Sigmoid colon (tissue), 7 donors: ENCODE data around the gene GPR85. TPM values are rescaled to one million over a fixed set of nuclear protein-coding genes. Genes with fewer than 3 reads are reported as not detected.
"Not testable (repeated sequence)": the region's sequence is repeated elsewhere in the genome, so short reads cannot be mapped to it uniquely, and the experiment has no call there.

Source experiments
- DNase-seq: peaks from one replicate; pipeline ENCODE4 v3.0.0-alpha.2; 2019
- H3K27ac ChIP-seq, 4 donors: fragments of 200-600 bp; sonication (generic); one replicate each; pipeline ENCODE4 v1.5.1; 2016 to 2019; ENCODE audit warnings: mild to moderate bottlenecking in 1 of 4
- H3K27me3 ChIP-seq, 3 donors: fragments of 200-600 bp; sonication (generic); one replicate each; pipeline ENCODE4 v1.5.1; 2019; ENCODE audit warnings: mild to moderate bottlenecking in 1 of 3
- H3K36me3 ChIP-seq, 4 donors: fragments of 200-600 bp; sonication (generic); one replicate each; pipeline ENCODE4 v1.5.1; 2016 to 2019
- H3K4me1 ChIP-seq, 4 donors: fragments of 200-600 bp; sonication (generic); one replicate each; pipeline ENCODE4 v1.5.1; 2017 to 2019
- H3K4me3 ChIP-seq, 4 donors: fragments of 200-600 bp; sonication (generic); one replicate each; pipeline ENCODE4 v1.5.1; 2017 to 2019; ENCODE audit warnings: mild to moderate bottlenecking in 2 of 4, moderate library complexity in 1 of 4
- H3K9me3 ChIP-seq, 4 donors: fragments of 200-600 bp in 3 of 4; sonication (generic) in 3 of 4; one replicate each; pipeline versions ENCODE4 v1.5.1 to v1.6.1; 2013 to 2019
- EP300 ChIP-seq, 4 donors: sonication (generic); formaldehyde crosslinking; IDR thresholded peaks; one replicate each; pipeline ENCODE4 v1.6.1; 2017; ENCODE audit warnings: antibody characterized with exemption in 4 of 4
- POLR2A ChIP-seq, 2 donors: fragments of 450-650 bp; IDR thresholded peaks; one replicate each; pipeline ENCODE4 v1.6.1; 2016; ENCODE audit warnings: antibody characterized with exemption in 2 of 2, mild to moderate bottlenecking in 2 of 2, moderate library complexity in 2 of 2
- POLR2AphosphoS5 ChIP-seq, 4 donors: sonication (generic); formaldehyde crosslinking; IDR thresholded peaks; one replicate each; pipeline ENCODE4 v1.6.1; 2017; ENCODE audit warnings: antibody characterized with exemption in 4 of 4
- WGBS, 2 donors: extraction: QIAGEN DNeasy Blood & Tissue Kit; methylation state at CpG; one replicate each; pipeline ENCODE4 v1.1.7; 2013; 5-methylcytosine and 5-hydroxymethylcytosine counted together
- intact Hi-C: fragments of 100-400 bp; cut with DNase I; formaldehyde crosslinking; loops from one replicate; pipeline ENCODE4 v1.15.1; 2023
- polyA plus RNA-seq, 3 donors: library from polyadenylated mRNA; stranded (reverse); fragments of 200-250 nt; gene quantifications; one replicate each; pipeline ENCODE4 v1.2.3, GENCODE V29; 2013
- total RNA-seq, 4 donors: library from RNA; depleted of rRNA; stranded (reverse); fragments of >200 nt; gene quantifications; one replicate each; pipeline ENCODE4 v1.1.0, GENCODE V29; 2016
- TF ChIP-seq, protein P1 (sequence below), 4 experiments: fragments of 450-650 bp in 3 of 4; fragments of 200-600 bp in 1 of 4; IDR thresholded peaks; one replicate each; pipeline ENCODE4 v1.5.1; 2016 to 2019; ENCODE audit warnings: antibody characterized with exemption in 4 of 4, mild to moderate bottlenecking in 3 of 4, moderate library complexity in 2 of 4
- donor health status: healthy with polysubstance abuse.
- donor health status: Bipolar disorder and iron deficiency.
- donor health status: healthy.

Gene GPR85
- total and polyA plus RNA-seq, 7 donors = 0.16 to 6.1 (median 0.44) TPM; not detected in 1

DNA sequence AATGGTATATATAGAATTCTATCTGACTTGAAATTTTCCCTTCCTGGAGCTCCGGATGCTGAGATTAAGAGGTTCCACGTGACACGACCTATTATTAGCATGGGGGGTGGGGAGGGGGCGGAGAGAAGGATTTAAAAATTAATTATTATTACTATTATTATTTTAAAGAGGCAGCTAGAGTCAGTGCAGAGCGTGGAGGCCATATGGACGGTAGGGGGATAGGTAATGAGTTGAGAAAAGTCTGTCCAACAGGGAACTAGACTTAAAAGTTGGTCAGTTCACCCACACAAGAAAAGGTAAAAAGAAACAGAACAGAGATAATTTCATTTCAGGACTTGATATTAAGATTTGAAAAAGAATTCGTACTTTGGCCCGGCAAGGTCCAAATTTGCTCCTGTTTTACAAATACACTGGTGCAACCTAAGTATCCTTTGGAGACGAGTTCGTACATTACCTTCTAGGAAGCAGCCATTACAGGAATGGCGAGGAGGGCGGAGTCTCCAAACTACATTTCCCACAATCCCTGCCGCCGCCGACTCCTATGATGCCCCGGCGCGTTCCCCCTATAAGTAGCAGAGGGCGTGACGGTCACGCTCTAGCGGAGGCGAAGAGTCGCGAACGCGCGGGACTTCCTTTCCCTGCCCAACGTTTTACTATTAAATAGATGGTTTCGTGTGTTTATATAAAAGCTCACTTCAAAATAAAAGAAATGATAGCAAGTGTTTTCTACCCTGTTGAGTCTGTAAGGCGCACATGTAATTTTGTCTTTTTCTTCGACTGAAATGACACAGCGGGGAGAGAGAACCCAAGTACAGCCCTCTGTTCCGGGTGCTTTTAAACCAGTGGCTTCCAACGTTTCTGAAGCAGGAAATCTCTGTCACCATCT lies 31.7 kb upstream of the GPR85 start, which contains the start of gene SMIM30:
SMIM30 (minus strand) TSS at position 481 of the 886 bp plus-strand sequence. CDS start 976 bp downstream, outside the sequence.
- Histone ChIP-seq H3K4me1 (peaks cover 0 to 11% (median 4%) of the 10 kb centered on the region in 4 donors), H3K27ac (peak within 1 kb of the TSS; percentile 62 to 77 (median 68)), H3K36me3 (peaks cover 0 to 8% (median 0%) of the 10 kb centered on the region in 4 donors), H3K4me3 (peak within 1 kb of the TSS; percentile 45 to 62 (median 54)), H3K27me3 (no peaks in the 10 kb centered on the region), H3K9me3 (no peaks in the 10 kb centered on the region)
- peak; percentile 96 for DNase-seq
- WGBS, 2 donors = 0% methylated on average over 35 of the region's 35 CpGs
- intact Hi-C loops = loop anchor here (2.0 to 10.0 kb wide), 2 partner anchors 178 to 324 kb away; partner anchors contain the start of gene TMEM168
- peak; percentile 97 to 99 (median 97) for TF ChIP-seq POLR2AphosphoS5 (IDR thresholded peaks at IDR 0.05)
- TF ChIP-seq, protein P1, sequence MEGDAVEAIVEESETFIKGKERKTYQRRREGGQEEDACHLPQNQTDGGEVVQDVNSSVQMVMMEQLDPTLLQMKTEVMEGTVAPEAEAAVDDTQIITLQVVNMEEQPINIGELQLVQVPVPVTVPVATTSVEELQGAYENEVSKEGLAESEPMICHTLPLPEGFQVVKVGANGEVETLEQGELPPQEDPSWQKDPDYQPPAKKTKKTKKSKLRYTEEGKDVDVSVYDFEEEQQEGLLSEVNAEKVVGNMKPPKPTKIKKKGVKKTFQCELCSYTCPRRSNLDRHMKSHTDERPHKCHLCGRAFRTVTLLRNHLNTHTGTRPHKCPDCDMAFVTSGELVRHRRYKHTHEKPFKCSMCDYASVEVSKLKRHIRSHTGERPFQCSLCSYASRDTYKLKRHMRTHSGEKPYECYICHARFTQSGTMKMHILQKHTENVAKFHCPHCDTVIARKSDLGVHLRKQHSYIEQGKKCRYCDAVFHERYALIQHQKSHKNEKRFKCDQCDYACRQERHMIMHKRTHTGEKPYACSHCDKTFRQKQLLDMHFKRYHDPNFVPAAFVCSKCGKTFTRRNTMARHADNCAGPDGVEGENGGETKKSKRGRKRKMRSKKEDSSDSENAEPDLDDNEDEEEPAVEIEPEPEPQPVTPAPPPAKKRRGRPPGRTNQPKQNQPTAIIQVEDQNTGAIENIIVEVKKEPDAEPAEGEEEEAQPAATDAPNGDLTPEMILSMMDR (IDR thresholded peaks at IDR 0.05) = no peak
- peak; percentile 86 to 87 for TF ChIP-seq POLR2A (IDR thresholded peaks at IDR 0.05)

DNA sequence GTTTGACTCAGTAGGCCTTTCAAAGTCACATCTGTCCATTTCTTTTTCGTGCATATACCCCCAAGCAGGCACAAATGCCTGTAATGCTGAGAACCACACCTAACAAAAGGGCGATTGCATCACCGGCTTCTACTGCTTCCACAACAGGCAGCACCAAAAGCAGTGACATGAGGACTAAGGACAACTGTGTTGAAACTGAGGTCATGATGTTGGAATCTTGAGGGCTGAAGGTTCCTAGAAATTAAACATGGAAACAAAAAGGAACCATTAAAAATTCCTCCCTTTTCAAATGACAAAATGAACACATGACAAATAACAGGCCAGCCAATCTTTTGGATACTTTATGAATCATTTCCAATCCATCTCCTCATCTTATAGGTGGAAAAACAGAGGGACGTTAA lies 30.7 kb upstream of the GPR85 start:
- not testable (repeated sequence) for H3K27me3 ChIP-seq, H3K36me3 ChIP-seq, H3K9me3 ChIP-seq, DNase-seq
- intact Hi-C loops = loop anchor here (10.0 kb wide), 1 partner anchor 323 kb away; the partner anchor contains the start of gene TMEM168
- Histone ChIP-seq H3K4me3 (peak overlapping the region in 2 of 4 donors; percentile 58 to 62), H3K4me1 (peaks cover 0 to 11% (median 4%) of the 10 kb centered on the region in 4 donors), H3K27ac (peak overlapping the region in 2 of 4 donors; percentile 66 to 77)
- 83 to 87% methylated on average over 4 of the region's 4 CpGs for WGBS, 2 donors

DNA sequence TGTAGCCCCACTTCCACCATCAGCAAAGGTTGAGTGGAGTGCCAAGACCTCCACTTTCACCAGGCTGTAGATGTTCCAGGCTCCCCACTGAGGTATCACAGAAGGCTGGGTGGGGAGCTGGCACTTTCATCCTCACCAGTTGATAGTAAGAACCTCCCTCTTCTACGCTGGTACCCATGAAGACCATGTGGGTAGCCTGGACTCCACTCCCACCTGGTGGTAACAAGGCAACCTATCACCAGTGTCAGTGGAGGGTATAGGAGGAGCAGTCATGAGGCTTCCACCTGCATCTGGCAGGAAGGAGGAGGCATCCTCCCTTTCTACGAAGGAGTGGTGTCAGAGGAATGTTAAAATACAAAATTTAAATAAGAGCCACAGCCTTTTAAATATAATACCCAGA lies 27.3 kb upstream of the GPR85 start:
- H3K4me3 ChIP-seq = no peak overlapping the region
- intact Hi-C loops = loop anchor here (10.0 kb wide), 1 partner anchor 319 kb away; the partner anchor contains the start of gene TMEM168
- H3K36me3 ChIP-seq = peaks cover 0 to 8% (median 0%) of the 10 kb centered on the region in 4 donors
- no peak overlapping the region for H3K27ac ChIP-seq
- no peaks in the 10 kb centered on the region for H3K27me3 ChIP-seq
- peaks cover 0 to 8% (median 4%) of the 10 kb centered on the region in 4 donors for H3K4me1 ChIP-seq
- no peak for TF ChIP-seq POLR2AphosphoS5 (IDR thresholded peaks at IDR 0.05)
- TF ChIP-seq, protein P1 (IDR thresholded peaks at IDR 0.05) = no peak
- no peak for TF ChIP-seq POLR2A (IDR thresholded peaks at IDR 0.05)
- TF ChIP-seq EP300 (IDR thresholded peaks at IDR 0.05) = no peak
- 81 to 84% methylated on average over 2 of the region's 2 CpGs for WGBS, 2 donors
- H3K9me3 ChIP-seq = no peaks in the 10 kb centered on the region
- no peak for DNase-seq

DNA sequence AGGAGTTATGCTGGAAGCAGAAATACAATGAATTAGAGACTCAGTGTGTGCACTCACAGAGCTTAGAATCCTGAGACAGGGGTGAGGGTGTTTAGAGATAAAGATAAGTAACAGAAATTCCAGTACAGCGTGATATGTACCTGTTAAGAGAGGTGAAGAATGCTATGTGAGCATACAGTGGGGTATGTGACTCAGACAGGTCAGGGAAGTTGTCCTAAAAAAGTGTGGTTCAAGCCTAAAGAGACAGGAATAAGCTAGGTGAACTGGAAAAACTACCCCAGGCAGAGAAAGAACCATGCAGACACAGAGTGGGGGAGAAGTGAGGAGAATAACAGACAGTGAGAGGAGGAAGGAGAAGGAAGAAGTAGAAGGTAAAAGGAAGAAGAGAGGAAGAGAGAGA lies 23.1 kb upstream of the GPR85 start:
- WGBS, 2 donors = 93 to 94% methylated on average over 1 of the region's 1 CpG
- intact Hi-C loops = loop anchor here (10.0 kb wide), 1 partner anchor 315 kb away; the partner anchor contains the start of gene TMEM168
- no peak for DNase-seq
- TF ChIP-seq POLR2A (IDR thresholded peaks at IDR 0.05) (no peak), POLR2AphosphoS5 (IDR thresholded peaks at IDR 0.05) (no peak), EP300 (IDR thresholded peaks at IDR 0.05) (no peak)
- TF ChIP-seq, protein P1 (IDR thresholded peaks at IDR 0.05) = no peak
- no peaks in the 10 kb centered on the region for H3K27me3 ChIP-seq
- H3K4me3 ChIP-seq = no peak overlapping the region
- H3K9me3 ChIP-seq = no peaks in the 10 kb centered on the region
- H3K36me3 ChIP-seq = no peaks in the 10 kb centered on the region
- no peaks in the 10 kb centered on the region for H3K4me1 ChIP-seq
- no peak overlapping the region for H3K27ac ChIP-seq

DNA sequence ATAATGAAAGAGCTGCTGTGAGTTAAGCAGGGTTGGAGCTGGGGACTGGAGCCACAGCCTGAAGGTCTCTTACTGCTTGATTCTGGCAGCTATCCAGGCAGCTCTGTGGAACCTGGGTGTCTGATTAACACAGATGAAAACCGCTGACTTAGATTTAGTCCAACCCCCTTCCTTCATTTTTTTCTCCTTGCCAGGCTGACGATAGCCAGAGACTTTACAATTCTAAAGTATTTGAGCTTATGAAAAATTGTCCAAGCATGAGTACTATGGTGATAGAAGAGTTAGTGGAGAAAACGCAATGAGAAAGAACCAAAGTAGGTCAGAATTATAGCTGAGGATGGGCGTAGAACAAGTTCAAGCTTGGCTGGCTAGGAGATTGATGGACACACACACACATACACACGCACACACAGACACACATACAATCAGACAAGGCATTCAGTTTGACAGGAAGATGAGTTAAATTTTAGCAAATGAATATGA lies 13.5 kb upstream of the GPR85 start:
- DNase-seq = peak; percentile 82
- peak in 3 of 4 donors; percentile 47 to 72 (median 70) for TF ChIP-seq POLR2AphosphoS5 (IDR thresholded peaks at IDR 0.05)
- TF ChIP-seq POLR2A (IDR thresholded peaks at IDR 0.05) = no peak
- TF ChIP-seq EP300 (IDR thresholded peaks at IDR 0.05) = no peak
- TF ChIP-seq, protein P1 (IDR thresholded peaks at IDR 0.05) = no peak

More for the DNA sequence above, 13.5 kb upstream of the GPR85 start:
- WGBS, 2 donors = 75 to 80% methylated on average over 5 of the region's 5 CpGs
- no peaks in the 10 kb centered on the region for H3K36me3 ChIP-seq
- H3K4me3 ChIP-seq = peak overlapping the region in 2 of 4 donors; percentile 16 to 22
- no peaks in the 10 kb centered on the region for H3K27me3 ChIP-seq
- no peaks in the 10 kb centered on the region for H3K9me3 ChIP-seq
- H3K4me1 ChIP-seq = peaks cover 0 to 12% (median 6%) of the 10 kb centered on the region in 4 donors
- peak overlapping the region in 2 of 4 donors; percentile 35 to 49 for H3K27ac ChIP-seq
- intact Hi-C loops = no loop called here
